GM19467 (cell line): Measurements from ENCODE around the gene SND1.
"Not testable (repeated sequence)": the region's sequence is repeated elsewhere in the genome, so short reads cannot be mapped to it uniquely, and the experiment has no call there.

Source experiments
- ATAC-seq: cut with Tn5 transposase; IDR thresholded peaks from one replicate; pipeline ENCODE4 v1.9.1; 2021; ENCODE audit warnings: mild to moderate bottlenecking, moderate library complexity; ENCODE audit not compliant: unreplicated experiment

The SND1 gene

DNA sequence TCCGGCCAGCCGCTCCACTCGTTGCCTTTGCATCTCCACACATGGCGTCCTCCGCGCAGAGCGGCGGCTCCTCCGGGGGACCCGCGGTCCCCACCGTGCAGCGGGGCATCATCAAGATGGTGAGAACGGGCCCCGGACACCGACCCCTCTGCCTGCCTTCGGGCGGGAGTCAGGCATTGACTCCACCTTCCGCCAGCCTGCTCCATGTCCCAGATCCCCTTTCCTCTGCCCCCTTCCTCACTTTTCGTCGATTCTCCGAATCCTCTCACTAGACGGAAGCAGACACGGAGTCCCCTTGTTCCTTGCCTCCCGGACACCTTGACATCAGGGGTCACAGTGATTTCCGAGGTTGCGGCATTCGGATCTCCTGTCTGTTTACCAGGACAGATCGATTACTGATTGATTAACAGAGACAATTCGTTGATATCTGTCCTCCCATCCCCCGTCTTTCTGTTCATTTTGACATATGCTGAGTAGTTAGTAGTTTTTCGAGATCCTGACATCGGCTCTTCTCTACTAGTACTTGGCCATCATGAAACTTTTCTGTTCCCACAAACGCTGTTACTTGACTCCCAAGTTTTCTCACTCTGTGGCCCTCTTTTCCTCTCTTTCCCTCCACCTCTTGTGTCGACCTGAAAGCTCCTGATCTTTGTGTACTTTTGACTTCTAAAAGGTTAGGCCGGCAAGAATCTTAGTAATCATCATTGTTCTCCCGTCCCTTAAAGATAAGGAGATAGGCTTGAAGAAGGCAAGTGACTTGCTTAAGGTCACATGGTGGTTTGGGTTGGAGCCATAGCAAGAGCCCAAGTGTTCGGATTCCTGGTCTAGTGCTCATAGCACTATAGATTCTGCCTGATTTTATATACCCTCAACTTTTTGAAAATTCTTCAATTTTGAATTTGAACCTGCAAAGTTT, 597 bp downstream of the SND1 start:
- ATAC-seq, result peak; percentile 3

- no peak for ATAC-seq
These were observed 1.4 kb downstream of the SND1 start for GRCh38 chr7:127653396-127653795.

GRCh38 chr7:127654404-127655394, 2.7 kb downstream of the SND1 start:
- no peak for ATAC-seq

DNA sequence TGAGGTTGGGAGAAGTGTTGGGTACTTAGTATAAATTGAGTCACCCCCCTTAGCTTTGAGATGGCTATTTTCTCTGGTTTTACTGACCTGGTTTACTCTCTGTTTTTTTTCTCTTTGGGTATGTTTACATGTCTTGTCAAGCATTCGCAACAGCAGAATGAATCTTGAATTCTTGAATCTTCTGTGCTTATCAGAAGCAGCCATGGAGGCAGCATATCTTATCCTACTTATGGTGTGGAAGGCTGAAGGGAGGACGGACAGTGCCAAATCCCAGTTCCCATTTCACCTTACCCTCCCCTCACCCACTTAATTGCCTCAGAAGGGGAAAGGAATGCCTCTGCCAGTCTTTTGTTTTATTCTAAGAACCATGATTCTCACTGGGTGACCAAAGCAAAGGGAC, 3.7 kb downstream of the SND1 start:
- ATAC-seq, result no peak

DNA sequence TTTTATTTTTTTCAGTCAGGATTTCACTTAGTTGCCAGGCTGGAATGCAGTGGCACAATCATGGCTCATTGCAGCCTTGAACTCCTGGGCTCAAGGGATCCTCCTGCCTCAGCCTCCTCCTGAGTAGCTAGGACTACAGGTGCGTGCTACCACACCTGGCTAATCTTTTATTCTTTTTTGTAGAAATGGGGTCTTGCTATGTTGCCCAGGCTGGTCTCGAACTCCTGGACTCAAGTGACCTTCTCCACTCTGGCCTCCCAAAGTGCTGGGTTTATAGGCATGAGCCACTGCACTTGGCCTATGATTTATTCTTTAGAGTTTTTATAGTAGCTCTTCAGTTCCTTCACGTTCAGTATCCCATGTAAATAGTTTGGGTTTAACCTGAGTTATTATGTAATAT, 5.5 kb downstream of the SND1 start:
- ATAC-seq, result no peak

GRCh38 chr7:127658970-127659630, 7.1 kb downstream of the SND1 start:
- no peak for ATAC-seq

DNA sequence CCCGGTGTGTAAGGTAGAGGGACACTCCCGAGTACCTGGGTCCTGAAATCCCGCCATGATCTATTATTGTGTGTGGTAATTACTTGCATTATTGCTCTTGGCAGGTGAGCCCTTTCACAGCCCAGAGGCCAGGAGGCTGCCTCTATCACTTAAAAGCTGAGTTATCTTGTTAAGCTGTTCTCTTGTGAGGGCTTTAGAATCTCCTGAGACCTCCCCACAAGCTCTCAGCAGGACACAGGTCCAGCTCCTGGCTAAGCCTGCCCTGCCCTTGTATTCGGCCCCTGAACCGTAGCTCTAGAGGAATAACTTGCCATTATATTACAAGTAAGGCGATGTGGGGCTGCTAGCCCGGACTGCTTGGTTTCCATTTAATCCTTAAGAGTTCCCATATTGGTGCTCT, 13.9 kb downstream of the SND1 start:
- no peak for ATAC-seq

- no peak for ATAC-seq
These were observed 14.6 kb downstream of the SND1 start for GRCh38 chr7:127666602-127667001.

- ATAC-seq, result no peak
These were observed 15.2 kb downstream of the SND1 start for GRCh38 chr7:127667017-127667670.

DNA sequence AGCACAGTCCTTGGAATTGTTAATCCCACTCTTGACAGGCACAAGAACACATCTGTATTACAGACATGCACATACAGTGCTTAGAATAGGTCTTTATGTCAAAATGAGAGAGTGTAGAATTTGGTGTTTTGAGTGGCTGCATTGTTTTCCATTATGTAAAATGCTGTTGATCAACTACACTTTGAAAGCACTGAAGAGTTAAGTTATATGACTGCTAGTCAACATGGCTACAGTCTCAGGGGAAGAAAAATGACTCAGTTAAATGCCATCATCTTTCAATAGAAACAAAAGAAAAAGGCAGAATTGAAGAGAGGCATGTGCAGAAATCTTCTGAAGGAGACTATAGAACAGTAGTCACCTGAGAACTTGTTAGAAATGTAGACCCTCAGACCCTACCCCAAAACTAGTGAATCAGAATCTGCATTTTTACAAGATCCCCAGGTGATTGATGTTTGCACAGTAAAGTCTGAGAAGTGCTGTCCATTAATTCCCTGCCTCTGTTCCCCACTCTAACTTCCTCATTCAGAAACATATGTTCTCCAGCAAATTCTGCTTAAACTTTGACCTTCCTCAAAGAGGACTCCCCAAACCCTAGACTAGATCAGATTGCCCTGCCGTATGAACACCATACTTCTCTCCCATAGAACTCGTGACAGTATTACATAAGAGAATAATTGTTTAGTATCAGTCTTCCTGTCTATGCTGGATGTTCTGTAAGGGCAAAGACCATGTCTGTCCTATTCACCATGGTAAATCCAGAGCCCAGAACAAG, 16.0 kb downstream of the SND1 start:
- no peak for ATAC-seq

DNA sequence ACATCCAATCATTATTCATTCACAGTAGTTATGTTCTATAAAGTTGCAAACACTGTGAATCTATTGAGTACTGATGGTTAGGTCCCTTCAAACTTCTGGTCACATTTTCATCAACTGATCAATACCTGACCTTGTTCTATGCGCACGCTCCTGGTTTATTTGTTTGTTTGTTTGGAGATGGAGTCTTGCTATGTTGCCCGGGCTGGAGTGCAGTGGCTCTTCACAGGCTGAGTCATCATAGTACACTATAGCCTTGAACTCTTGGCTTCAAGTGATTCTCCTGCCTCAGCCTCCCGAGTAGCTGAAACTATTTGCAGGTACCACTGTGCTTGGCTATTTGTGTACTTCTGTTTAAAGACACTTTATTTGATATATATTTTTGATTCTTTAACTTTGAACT, 19.3 kb downstream of the SND1 start:
- ATAC-seq, result no peak

DNA sequence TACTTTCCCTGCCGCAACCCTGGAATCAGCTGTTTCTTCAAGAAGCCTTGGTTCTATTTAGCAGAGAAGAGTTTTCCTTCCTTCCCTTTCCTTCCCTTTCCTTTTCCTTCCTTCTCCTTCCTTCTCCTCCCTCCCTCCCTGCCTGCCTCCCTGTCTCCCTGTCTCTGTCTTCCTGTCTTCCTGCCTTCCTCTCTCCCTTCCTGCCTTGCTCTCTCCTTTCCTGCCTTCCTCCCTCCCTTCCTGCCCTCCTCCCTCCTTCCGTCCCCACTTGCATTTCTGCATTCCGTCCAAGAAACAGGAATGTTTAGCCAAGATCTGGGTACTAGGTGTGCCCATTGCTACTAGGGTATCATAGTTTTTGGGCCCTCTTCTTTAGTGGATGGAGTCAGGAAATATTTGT, 21.9 kb downstream of the SND1 start:
- no peak for ATAC-seq

GRCh38 chr7:127674361-127674760, 22.4 kb downstream of the SND1 start:
- ATAC-seq, result no peak

GRCh38 chr7:127674923-127675322, 22.9 kb downstream of the SND1 start:
- ATAC-seq, result not testable (repeated sequence)

DNA sequence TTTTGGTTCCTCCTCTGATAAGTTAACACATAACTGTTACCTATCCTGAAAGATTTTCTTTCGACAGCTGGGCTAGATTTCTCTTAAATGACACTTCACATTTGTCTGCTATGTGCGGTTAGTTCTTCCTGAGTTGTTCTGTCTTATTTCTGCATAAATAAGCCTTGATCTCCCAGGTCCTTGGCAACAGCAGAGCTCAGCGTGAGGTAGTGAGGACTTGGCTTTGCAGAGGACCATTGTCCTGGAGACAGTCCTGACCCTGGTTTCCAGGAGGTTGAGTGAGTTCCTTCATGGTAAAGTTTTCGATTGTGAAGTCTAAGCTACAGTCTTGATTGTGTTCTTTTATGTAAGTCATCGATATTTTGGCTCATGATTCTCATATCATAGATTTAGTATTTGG, 23.7 kb downstream of the SND1 start:
- no peak for ATAC-seq

DNA sequence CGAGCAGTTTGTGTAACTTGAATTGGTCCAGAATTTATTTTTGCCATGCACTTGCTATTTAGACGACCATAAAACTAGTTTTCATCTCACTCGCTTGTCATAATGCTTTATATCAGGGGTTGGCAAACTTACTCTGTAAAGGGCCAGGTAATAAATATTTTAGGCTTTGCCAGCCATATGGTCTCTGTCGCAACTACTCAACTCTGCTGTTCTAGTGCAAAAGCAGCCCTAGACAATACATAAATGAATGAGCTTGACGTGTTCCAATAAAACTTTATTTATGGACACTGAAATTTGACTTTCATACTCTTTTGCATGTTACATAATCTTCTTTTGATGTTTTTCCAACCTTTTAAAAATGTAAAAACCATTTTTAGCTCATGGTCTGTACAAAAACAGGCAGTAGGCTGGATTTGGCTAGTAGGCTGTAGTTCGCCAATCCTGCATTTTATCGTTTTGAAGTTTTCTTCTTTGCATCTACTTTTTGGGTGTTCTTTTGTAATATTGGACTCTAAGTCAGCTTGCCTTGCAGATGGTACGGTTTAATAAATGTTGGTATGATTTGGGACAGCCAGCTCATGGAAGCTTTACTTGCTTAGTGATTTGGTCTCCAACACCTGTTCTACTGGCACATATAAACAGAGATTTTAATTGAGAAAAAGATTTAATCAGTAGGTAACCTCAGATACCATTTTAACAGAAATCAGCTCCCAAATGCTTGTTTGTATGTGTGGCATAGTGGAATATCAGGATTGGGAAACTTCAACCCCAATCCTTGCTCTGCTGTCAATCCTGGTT, 25.6 kb downstream of the SND1 start:
- no peak for ATAC-seq

GRCh38 chr7:127678337-127678736, 26.3 kb downstream of the SND1 start:
- ATAC-seq, result no peak

- ATAC-seq, result peak; percentile 72
These were observed 27.0 kb downstream of the SND1 start for GRCh38 chr7:127678947-127679346.

DNA sequence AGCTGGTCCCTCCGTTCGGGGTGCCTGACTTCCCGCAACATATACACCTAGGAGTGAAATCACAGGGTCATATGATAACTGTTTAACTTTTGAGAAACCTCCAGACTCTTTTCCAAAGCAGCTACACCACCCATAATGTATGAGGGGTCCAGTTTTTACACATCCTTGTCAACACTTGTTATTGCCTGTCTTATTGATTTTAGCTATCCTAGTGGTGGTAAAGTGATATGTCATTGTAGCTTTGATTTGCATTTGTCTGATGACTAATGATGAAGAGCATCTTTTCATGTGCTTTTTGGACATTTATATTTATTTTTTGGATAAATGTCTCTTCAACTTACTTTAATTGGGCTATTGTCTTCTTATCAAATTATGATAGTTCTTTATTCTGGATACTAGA, 29.0 kb downstream of the SND1 start:
- no peak for ATAC-seq
